Hematopoietic multipotent progenitor cell treated with erythropoietin and hydrocortisone succinate and interleukin-3 and kit ligand, for 4 days (in vitro differentiated cells): ENCODE measurements around the gene HPF1.
"Not testable (repeated sequence)": the region's sequence is repeated elsewhere in the genome, so short reads cannot be mapped to it uniquely, and the experiment has no call there.

ENCODE experiments used
- DNase-seq: peaks from one replicate; pipeline ENCODE4 v3.0.0-alpha.2; 2015

Gene HPF1

GRCh38 chr4:169757575-169758184, at the start of gene HPF1:
Gene HPF1 (minus strand): TSS chr4:169757944. CDS start chr4:169757877, 67 bp downstream.
- DNase-seq = peak; percentile 98

- DNase-seq = not testable (repeated sequence)
Observed at GRCh38 chr4:169806770-169807169, 49.0 kb upstream of the HPF1 start.

GRCh38 chr4:169803413-169803812, 45.7 kb upstream of the HPF1 start:
- DNase-seq = peak; percentile 33

- DNase-seq = peak; percentile 71
Observed at GRCh38 chr4:169802873-169803272, 45.1 kb upstream of the HPF1 start.

GRCh38 chr4:169800541-169800940, 42.8 kb upstream of the HPF1 start:
- DNase-seq = no peak

- DNase-seq = no peak
Observed at GRCh38 chr4:169799260-169799659, 41.5 kb upstream of the HPF1 start.

- DNase-seq = no peak
Observed at GRCh38 chr4:169795585-169795984, 37.8 kb upstream of the HPF1 start.

GRCh38 chr4:169791527-169792156, 33.9 kb upstream of the HPF1 start:
- peak; percentile 80 for DNase-seq

GRCh38 chr4:169791062-169791461, 33.3 kb upstream of the HPF1 start:
- DNase-seq = no peak

GRCh38 chr4:169774466-169775445, 17.0 kb upstream of the HPF1 start:
- peak; percentile 65 for DNase-seq

GRCh38 chr4:169773889-169774288, 16.1 kb upstream of the HPF1 start:
- DNase-seq = no peak

GRCh38 chr4:169771556-169772080, 13.9 kb upstream of the HPF1 start:
- DNase-seq = not testable (repeated sequence)

- no peak for DNase-seq
Observed at GRCh38 chr4:169770416-169770815, 12.7 kb upstream of the HPF1 start.

- no peak for DNase-seq
Observed at GRCh38 chr4:169768385-169768784, 10.6 kb upstream of the HPF1 start.

GRCh38 chr4:169766741-169767140, 9.0 kb upstream of the HPF1 start:
- no peak for DNase-seq

GRCh38 chr4:169765835-169766234, 8.1 kb upstream of the HPF1 start:
- DNase-seq = no peak

GRCh38 chr4:169761846-169762245, 4.1 kb upstream of the HPF1 start:
- DNase-seq = no peak

- DNase-seq = no peak
Observed at GRCh38 chr4:169758401-169758962, 738 bp upstream of the HPF1 start.

GRCh38 chr4:169756971-169757574, 671 bp downstream of the HPF1 start:
- peak; percentile 22 for DNase-seq

- DNase-seq = no peak
Observed at GRCh38 chr4:169745291-169745690, 12.5 kb downstream of the HPF1 start.

- DNase-seq = no peak
Observed at GRCh38 chr4:169744601-169745000, 13.1 kb downstream of the HPF1 start.

- peak; percentile 25 for DNase-seq
Observed at GRCh38 chr4:169741569-169741968, 16.2 kb downstream of the HPF1 start.

- not testable (repeated sequence) for DNase-seq
Observed at GRCh38 chr4:169738604-169739003, 19.1 kb downstream of the HPF1 start.
